DND-41 (cell line): ENCODE results near the gene DPYD.

ENCODE experiments used
- ATAC-seq: fragments of 200-7000 bp; cut with Tn5 transposase; 3 replicates; pipeline ENCODE4 v1.9.1; 2021; ENCODE audit warnings: low read depth; ENCODE audit not compliant: insufficient read depth
- DNase-seq: peaks from one replicate; pipeline ENCODE4 v3.0.0-alpha.2; 2020
- H2AFZ ChIP-seq: 2 replicates; pipeline ENCODE4 v1.6.0; 2012; ENCODE audit warnings: low read depth, low read length
- H3K27ac ChIP-seq: 2 replicates; pipeline ENCODE4 v1.5.1; 2012; ENCODE audit warnings: low read length, inconsistent platforms
- H3K27me3 ChIP-seq: fragments of 200-600 bp; sonication (generic); 2 replicates; pipeline ENCODE4 v1.6.0; 2012; ENCODE audit warnings: low read length, mild to moderate bottlenecking, inconsistent platforms; ENCODE audit not compliant: insufficient read depth, poor library complexity
- H3K36me3 ChIP-seq: 2 replicates; pipeline ENCODE4 v1.5.1; 2012; ENCODE audit warnings: low read length, inconsistent platforms; ENCODE audit not compliant: insufficient read depth
- H3K4me1 ChIP-seq: 2 replicates; pipeline ENCODE4 v1.5.1; 2012; ENCODE audit warnings: mild to moderate bottlenecking, low read length; ENCODE audit not compliant: insufficient read depth
- H3K4me2 ChIP-seq: 2 replicates; pipeline ENCODE4 v1.6.0; 2012; ENCODE audit warnings: mild to moderate bottlenecking, moderate library complexity, low read length, inconsistent platforms; ENCODE audit not compliant: insufficient read depth
- H3K4me3 ChIP-seq, 2 experiments: fragments of 200-600 bp in 1 of 2; shearing (Covaris generic) in 1 of 2; 2 replicates each; pipeline ENCODE4 v1.5.1; 2012 to 2016; ENCODE audit warnings: inconsistent platforms in 2 of 2, low read length in 2 of 2, mild to moderate bottlenecking in 2 of 2, low read depth in 1 of 2, moderate library complexity in 1 of 2
- H3K79me2 ChIP-seq: 2 replicates; pipeline ENCODE4 v1.6.0; 2012; ENCODE audit warnings: low read length, inconsistent platforms; ENCODE audit not compliant: insufficient read depth
- H3K9ac ChIP-seq: 2 replicates; pipeline ENCODE4 v1.6.0; 2012; ENCODE audit warnings: low read depth, mild to moderate bottlenecking, inconsistent platforms, low read length, moderate library complexity
- H3K9me3 ChIP-seq: 2 replicates; pipeline ENCODE4 v1.5.1; 2012; ENCODE audit warnings: low read length, moderate library complexity, mild to moderate bottlenecking, inconsistent platforms; ENCODE audit not compliant: insufficient read depth, severe bottlenecking
- H4K20me1 ChIP-seq: 2 replicates; pipeline ENCODE4 v1.6.0; 2012; ENCODE audit warnings: low read length; ENCODE audit not compliant: insufficient read depth
- EZH2 ChIP-seq: IDR thresholded peaks from 3 replicates; pipeline ENCODE4 v1.6.1; 2012; ENCODE audit warnings: borderline replicate concordance, low read depth, mild to moderate bottlenecking, moderate library complexity, low read length, inconsistent platforms; ENCODE audit not compliant: severe bottlenecking
- TF ChIP-seq, protein P1 (sequence below): IDR thresholded peaks from 2 replicates; pipeline ENCODE4 v1.5.1; 2012; ENCODE audit warnings: borderline replicate concordance, low read length, moderate library complexity, mild to moderate bottlenecking; ENCODE audit not compliant: poor library complexity, severe bottlenecking; ENCODE audit errors: extremely low read depth

The DPYD gene

DNA sequence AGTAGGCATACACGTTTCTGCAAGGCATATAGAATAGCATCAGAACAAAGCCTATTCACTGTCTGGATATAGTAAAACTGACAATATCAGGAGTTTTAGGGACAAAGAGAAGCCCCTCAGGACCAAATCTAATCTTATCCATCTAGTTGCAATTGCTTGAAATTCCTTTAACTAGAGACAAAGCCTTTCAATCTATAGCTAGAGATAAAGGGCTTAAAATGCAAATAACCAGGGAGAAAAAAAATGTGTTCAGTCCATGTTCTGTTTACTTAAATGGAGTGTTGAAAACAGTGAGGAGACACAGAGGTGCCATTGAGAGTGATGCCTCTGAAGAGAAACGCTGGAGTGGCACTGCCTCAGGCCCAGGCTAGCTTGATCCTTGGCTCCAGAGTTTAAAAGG is 286.1 kb downstream of the DPYD start:
- TF ChIP-seq, protein P1, sequence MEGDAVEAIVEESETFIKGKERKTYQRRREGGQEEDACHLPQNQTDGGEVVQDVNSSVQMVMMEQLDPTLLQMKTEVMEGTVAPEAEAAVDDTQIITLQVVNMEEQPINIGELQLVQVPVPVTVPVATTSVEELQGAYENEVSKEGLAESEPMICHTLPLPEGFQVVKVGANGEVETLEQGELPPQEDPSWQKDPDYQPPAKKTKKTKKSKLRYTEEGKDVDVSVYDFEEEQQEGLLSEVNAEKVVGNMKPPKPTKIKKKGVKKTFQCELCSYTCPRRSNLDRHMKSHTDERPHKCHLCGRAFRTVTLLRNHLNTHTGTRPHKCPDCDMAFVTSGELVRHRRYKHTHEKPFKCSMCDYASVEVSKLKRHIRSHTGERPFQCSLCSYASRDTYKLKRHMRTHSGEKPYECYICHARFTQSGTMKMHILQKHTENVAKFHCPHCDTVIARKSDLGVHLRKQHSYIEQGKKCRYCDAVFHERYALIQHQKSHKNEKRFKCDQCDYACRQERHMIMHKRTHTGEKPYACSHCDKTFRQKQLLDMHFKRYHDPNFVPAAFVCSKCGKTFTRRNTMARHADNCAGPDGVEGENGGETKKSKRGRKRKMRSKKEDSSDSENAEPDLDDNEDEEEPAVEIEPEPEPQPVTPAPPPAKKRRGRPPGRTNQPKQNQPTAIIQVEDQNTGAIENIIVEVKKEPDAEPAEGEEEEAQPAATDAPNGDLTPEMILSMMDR: no peak
- TF ChIP-seq EZH2: no peak
- no peaks in the 10 kb centered on the region for H3K4me1 ChIP-seq
- H3K9me3 ChIP-seq: no peaks in the 10 kb centered on the region
- no peak for DNase-seq
- H3K27me3 ChIP-seq: no peaks in the 10 kb centered on the region
- no peaks in the 10 kb centered on the region for H3K36me3 ChIP-seq
- no peak overlapping the region for H3K27ac ChIP-seq
- H2AFZ ChIP-seq: no peak overlapping the region
- no peaks in the 10 kb centered on the region for H4K20me1 ChIP-seq
- no peaks in the 10 kb centered on the region for H3K79me2 ChIP-seq
- H3K9ac ChIP-seq: no peak overlapping the region
- H3K4me3 ChIP-seq: no peak overlapping the region
- no peak for ATAC-seq
- no peak overlapping the region for H3K4me2 ChIP-seq

DNA sequence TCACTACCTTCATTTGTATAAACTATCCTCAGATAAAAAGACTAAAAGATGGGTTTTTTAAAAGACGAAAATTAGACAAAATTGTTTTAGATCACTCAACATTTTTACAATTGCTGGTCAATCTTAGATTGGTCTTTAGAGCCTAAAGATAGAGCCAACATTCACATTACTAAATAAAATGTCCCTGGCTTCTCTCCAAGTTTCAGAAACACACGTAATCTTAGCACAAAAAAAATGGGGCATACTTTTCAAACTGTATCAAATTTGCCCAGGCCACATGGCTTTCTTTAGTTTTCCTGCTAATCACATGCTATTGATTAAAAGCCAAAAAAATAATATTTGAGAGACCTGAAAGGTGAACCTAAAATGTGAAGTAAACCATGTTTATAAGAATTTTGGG is 288.1 kb downstream of the DPYD start:
- no peak overlapping the region for H3K9ac ChIP-seq
- no peaks in the 10 kb centered on the region for H3K79me2 ChIP-seq
- H3K9me3 ChIP-seq: no peaks in the 10 kb centered on the region
- no peaks in the 10 kb centered on the region for H3K4me1 ChIP-seq
- no peak overlapping the region for H3K27ac ChIP-seq
- H4K20me1 ChIP-seq: no peaks in the 10 kb centered on the region
- no peak for ATAC-seq
- DNase-seq: no peak
- no peaks in the 10 kb centered on the region for H3K36me3 ChIP-seq
- H3K27me3 ChIP-seq: no peaks in the 10 kb centered on the region
- TF ChIP-seq, protein P1: no peak
- no peak for TF ChIP-seq EZH2
- no peak overlapping the region for H3K4me2 ChIP-seq
- H2AFZ ChIP-seq: no peak overlapping the region
- H3K4me3 ChIP-seq: no peak overlapping the region

DNA sequence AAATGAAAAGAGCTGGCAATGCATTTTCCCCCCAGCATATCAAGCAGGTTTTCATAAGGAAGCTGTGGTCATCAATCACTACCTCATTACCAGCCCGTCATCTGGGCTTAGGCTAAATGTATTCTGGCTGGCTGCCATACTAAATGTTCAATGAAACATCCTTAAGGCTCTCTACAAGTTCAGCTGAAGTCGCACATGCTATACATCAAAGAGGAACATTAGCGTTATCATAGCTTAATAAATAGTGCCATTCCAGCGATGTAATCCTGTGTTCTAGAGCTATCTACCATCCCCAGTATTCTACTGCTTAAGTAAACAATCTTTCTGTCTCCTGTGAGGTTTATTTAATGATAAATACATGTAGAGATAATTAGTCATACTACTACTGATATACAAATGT is 288.8 kb downstream of the DPYD start:
- Histone ChIP-seq H3K4me3 (no peak overlapping the region), H3K27ac (no peak overlapping the region), H2AFZ (no peak overlapping the region), H3K27me3 (no peaks in the 10 kb centered on the region), H3K9ac (no peak overlapping the region), H3K4me2 (no peak overlapping the region), H3K4me1 (no peaks in the 10 kb centered on the region), H3K36me3 (no peaks in the 10 kb centered on the region), H3K79me2 (no peaks in the 10 kb centered on the region), H4K20me1 (no peaks in the 10 kb centered on the region), H3K9me3 (no peaks in the 10 kb centered on the region)
- ATAC-seq: no peak
- DNase-seq: no peak
- TF ChIP-seq, protein P1: no peak
- no peak for TF ChIP-seq EZH2

DNA sequence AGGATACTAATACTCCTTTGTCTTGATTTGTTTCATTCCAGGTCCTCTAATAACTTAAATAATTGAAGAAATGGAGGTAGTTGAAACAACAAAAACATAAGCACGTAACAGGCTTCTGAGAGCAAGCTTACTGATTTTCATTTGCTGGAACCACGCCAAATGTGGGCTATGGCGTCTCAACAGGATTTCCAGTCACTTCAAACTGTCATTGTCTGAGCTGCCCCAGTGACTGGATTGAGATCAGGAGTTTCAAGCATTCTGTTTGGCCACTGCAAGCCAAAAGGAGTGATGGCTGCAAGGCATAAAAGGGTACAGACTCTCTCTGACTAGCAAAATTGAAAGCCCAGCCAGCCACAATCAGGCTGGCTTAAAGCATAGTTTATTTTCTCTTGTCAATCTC is 289.9 kb downstream of the DPYD start:
- Histone ChIP-seq H4K20me1 (no peaks in the 10 kb centered on the region), H3K4me2 (no peak overlapping the region), H3K27ac (no peak overlapping the region), H3K27me3 (no peaks in the 10 kb centered on the region), H3K4me1 (no peaks in the 10 kb centered on the region), H3K4me3 (no peak overlapping the region), H3K9me3 (no peaks in the 10 kb centered on the region), H3K79me2 (no peaks in the 10 kb centered on the region), H2AFZ (no peak overlapping the region), H3K9ac (no peak overlapping the region), H3K36me3 (no peaks in the 10 kb centered on the region)
- peak; percentile 17 for DNase-seq
- no peak for TF ChIP-seq EZH2
- TF ChIP-seq, protein P1: no peak
- no peak for ATAC-seq
